Testis (tissue), 3 donors: ENCODE results near the gene ROBO1. TPM values are rescaled to one million over a fixed set of nuclear protein-coding genes. Genes with fewer than 3 reads are reported as not detected.

ENCODE experiments used
- DNase-seq: peaks from one replicate; pipeline ENCODE4 v3.0.0-alpha.2; 2019
- H3K27ac ChIP-seq, 2 donors: fragments of 200-600 bp; sonication (generic); one replicate each; pipeline ENCODE4 v1.5.1; 2019
- H3K27me3 ChIP-seq: fragments of 200-600 bp; sonication (generic); one replicate; pipeline ENCODE4 v1.5.1; 2019
- H3K36me3 ChIP-seq: fragments of 200-600 bp; sonication (generic); one replicate; pipeline ENCODE4 v1.5.1; 2017; ENCODE audit warnings: low read depth; ENCODE audit errors: missing control alignments
- H3K4me1 ChIP-seq: fragments of 200-600 bp; sonication (generic); one replicate; pipeline ENCODE4 v1.5.1; 2019
- H3K4me3 ChIP-seq, 2 donors: fragments of 200-600 bp; sonication (generic); one replicate each; pipeline ENCODE4 v1.5.1; 2017 to 2019
- H3K9me3 ChIP-seq: fragments of 200-600 bp; sonication (generic); one replicate; pipeline ENCODE4 v1.5.1; 2017
- CTCF ChIP-seq, 3 experiments: fragments of 450-650 bp in 2 of 3; fragments of 200-600 bp in 1 of 3; sonication (generic) in 1 of 3; IDR thresholded peaks; one replicate each; pipeline ENCODE4 v1.5.1; 2016 to 2019; ENCODE audit warnings: antibody characterized with exemption in 3 of 3, mild to moderate bottlenecking in 2 of 3, moderate library complexity in 1 of 3
- POLR2A ChIP-seq: fragments of 450-650 bp; IDR thresholded peaks from one replicate; pipeline ENCODE4 v1.6.1; 2017; ENCODE audit warnings: antibody characterized with exemption, mild to moderate bottlenecking, moderate library complexity
- WGBS, 2 donors: methylation state at CpG; one replicate each; pipeline ENCODE4 v1.1.5; 2018; 5-methylcytosine and 5-hydroxymethylcytosine counted together
- intact Hi-C: fragments of 100-400 bp; cut with DNase I; formaldehyde crosslinking; loops from one replicate; pipeline ENCODE4 v1.15.1; 2023; ENCODE audit warnings: low total_unique reads
- polyA plus RNA-seq: library from polyadenylated mRNA; stranded (reverse); fragments of 350-450 nt; fragmentation: Illumina TruSeq; extraction: RNeasy Lipid Tissue Mini Kit (QIAGEN cat#74804); gene quantifications from one replicate; pipeline ENCODE4 v1.2.3, GENCODE V29; 2014; ENCODE audit warnings: low read depth, low replicate concordance; ENCODE audit not compliant: insufficient read depth
- total RNA-seq, 2 donors: library from RNA; depleted of rRNA; stranded (reverse); fragments of >200 nt; gene quantifications; one replicate each; pipeline ENCODE4 v1.2.3, GENCODE V29; 2016

Gene ROBO1
- total and polyA plus RNA-seq, 3 donors from 2014 or later: 39.4 to 45.1 (median 42.6) TPM

- no peak overlapping the region for H3K27ac ChIP-seq
- no peak for TF ChIP-seq POLR2A
- no peak for TF ChIP-seq CTCF (IDR thresholded peaks at IDR 0.05)
- no peaks in the 10 kb centered on the region for H3K36me3 ChIP-seq
- DNase-seq: no peak
- H3K27me3 ChIP-seq: no peaks in the 10 kb centered on the region
- H3K9me3 ChIP-seq: no peaks in the 10 kb centered on the region
- 92 to 98% methylated on average over 1 of the region's 1 CpG for WGBS, 2 donors
- no peaks in the 10 kb centered on the region for H3K4me1 ChIP-seq
- intact Hi-C loops: no loop called here
- H3K4me3 ChIP-seq: no peak overlapping the region
These were observed 965.3 kb downstream of the ROBO1 start for GRCh38 chr3:78802562-78802930.

- no peak for DNase-seq
- Histone ChIP-seq H3K27me3 (no peaks in the 10 kb centered on the region), H3K4me1 (no peaks in the 10 kb centered on the region), H3K27ac (no peak overlapping the region), H3K9me3 (no peaks in the 10 kb centered on the region), H3K4me3 (no peak overlapping the region), H3K36me3 (no peaks in the 10 kb centered on the region)
- TF ChIP-seq POLR2A: no peak
- TF ChIP-seq CTCF (IDR thresholded peaks at IDR 0.05): no peak
- intact Hi-C loops: no loop called here
These were observed 965.8 kb downstream of the ROBO1 start for GRCh38 chr3:78801926-78802561.

- 89% methylated on average over 1 of the region's 1 CpG for WGBS, 2 donors
- intact Hi-C loops: no loop called here
- DNase-seq: no peak
- Histone ChIP-seq H3K36me3 (no peaks in the 10 kb centered on the region), H3K9me3 (no peaks in the 10 kb centered on the region), H3K4me3 (no peak overlapping the region), H3K27ac (no peak overlapping the region), H3K4me1 (no peaks in the 10 kb centered on the region), H3K27me3 (no peaks in the 10 kb centered on the region)
- TF ChIP-seq POLR2A (no peak), CTCF (IDR thresholded peaks at IDR 0.05) (no peak)
These were observed 968.1 kb downstream of the ROBO1 start for GRCh38 chr3:78799681-78800080.

GRCh38 chr3:78798266-78798832 lies 969.4 kb downstream of the ROBO1 start:
- Histone ChIP-seq H3K36me3 (no peaks in the 10 kb centered on the region), H3K27me3 (no peaks in the 10 kb centered on the region), H3K27ac (no peak overlapping the region), H3K9me3 (no peaks in the 10 kb centered on the region), H3K4me3 (no peak overlapping the region), H3K4me1 (no peaks in the 10 kb centered on the region)
- intact Hi-C loops: no loop called here
- no peak for TF ChIP-seq CTCF (IDR thresholded peaks at IDR 0.05)
- no peak for DNase-seq

GRCh38 chr3:78794431-78794830 lies 973.4 kb downstream of the ROBO1 start:
- Histone ChIP-seq H3K4me3 (no peak overlapping the region), H3K27ac (no peak overlapping the region), H3K4me1 (no peaks in the 10 kb centered on the region), H3K9me3 (no peaks in the 10 kb centered on the region), H3K27me3 (no peaks in the 10 kb centered on the region), H3K36me3 (no peaks in the 10 kb centered on the region)
- intact Hi-C loops: no loop called here
- WGBS, 2 donors: 85 to 93% methylated on average over 1 of the region's 1 CpG
- DNase-seq: no peak
- TF ChIP-seq CTCF (IDR thresholded peaks at IDR 0.05) (no peak), POLR2A (no peak)
